Measurements from ENCODE around the gene RPS19.

GRCh38 chr19:41901707-41902360 lies 41.8 kb downstream of the RPS19 start:
- TF ChIP-seq CTCF (conservative IDR thresholded peaks at IDR 0.05): no peak
- TF ChIP-seq EZH2 (IDR thresholded peaks at IDR 0.05; ENCODE audit: low read depth): no peak

Measured in PC-9 (cell line).